HG03103 (cell line): ENCODE results near the gene SMOC2.

Source experiments
- ATAC-seq: cut with Tn5 transposase; IDR thresholded peaks from one replicate; pipeline ENCODE4 v1.9.1; 2021; ENCODE audit warnings: low read depth; ENCODE audit not compliant: unreplicated experiment

SMOC2 gene

DNA sequence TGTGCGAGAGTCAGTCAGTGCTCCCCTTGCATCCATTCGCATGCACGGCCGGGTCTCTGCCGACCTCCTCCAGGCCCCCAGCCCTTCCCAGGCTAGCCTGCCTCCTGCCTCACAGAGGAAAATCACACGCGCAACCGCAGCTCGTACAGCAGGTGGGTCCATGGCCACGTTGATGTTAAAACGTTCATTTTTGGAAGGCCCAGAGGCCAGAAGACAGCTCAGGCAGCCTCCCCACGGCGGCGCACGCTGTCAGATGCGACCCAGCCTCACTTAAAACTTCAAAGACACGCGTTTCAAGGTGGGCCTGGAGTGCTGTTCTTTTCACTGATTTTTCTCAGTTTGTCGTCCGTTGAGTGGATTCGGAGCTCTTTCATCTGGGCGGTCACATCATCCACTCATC is 276.5 kb downstream of the SMOC2 start:
- ATAC-seq, result no peak
